SU-DHL-6 (cell line): ENCODE measurements around the gene PI16.

Source experiments
- EZH2phosphoT487 ChIP-seq: fragments of 200-600 bp; sonication (generic), shearing (Covaris generic); conservative IDR thresholded peaks from 2 replicates; pipeline ENCODE4 v1.6.1; 2018; ENCODE audit warnings: mild to moderate bottlenecking, antibody characterized with exemption, low read length, moderate library complexity, mixed read lengths
- TF ChIP-seq, protein P1 (sequence below): fragments of 200-600 bp; sonication (generic); IDR thresholded peaks from one replicate; pipeline ENCODE4 v1.5.1; 2017; ENCODE audit warnings: antibody characterized with exemption, mild to moderate bottlenecking, low read length, moderate library complexity; ENCODE audit not compliant: insufficient read depth, poor library complexity, severe bottlenecking

DNA sequence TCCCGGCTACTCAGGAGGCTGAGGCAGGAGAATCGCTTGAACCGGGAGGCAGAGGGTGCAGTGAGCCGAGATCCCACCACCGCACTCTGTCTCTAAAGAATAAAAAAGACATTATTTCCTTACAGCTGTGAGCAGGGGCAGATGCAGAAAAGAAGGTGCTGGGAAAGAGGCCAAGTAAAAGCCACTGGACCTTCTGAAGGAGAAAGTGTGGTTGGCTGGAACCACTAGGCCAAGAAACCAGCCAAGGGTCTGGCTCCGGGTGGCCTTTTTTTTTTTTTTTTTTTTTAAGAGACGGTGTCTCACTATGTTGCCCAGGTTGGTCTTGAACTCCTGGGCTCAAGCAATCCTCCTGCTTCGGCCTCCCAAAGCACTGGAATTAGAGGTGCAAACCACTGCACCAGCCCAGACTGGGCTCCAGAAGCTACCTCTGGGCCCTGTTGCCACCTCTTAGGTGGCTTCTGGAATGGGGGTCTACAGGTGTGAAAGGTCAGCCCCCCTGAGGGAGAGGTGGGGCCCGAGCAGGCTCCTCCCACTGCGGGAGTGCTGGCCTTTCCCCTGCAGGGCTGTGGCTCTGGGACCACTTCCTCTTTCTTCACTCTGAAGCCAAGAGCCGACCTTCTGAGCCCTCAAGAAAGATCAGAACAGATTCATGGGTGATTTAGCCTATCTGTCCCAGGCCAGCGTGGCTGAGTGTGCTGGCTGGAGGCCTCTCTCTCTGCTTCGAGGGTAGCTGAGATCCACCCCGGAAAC, 50.7 kb downstream of the PI16 start, which contains the start of gene FGD2:
- TF ChIP-seq, protein P1, sequence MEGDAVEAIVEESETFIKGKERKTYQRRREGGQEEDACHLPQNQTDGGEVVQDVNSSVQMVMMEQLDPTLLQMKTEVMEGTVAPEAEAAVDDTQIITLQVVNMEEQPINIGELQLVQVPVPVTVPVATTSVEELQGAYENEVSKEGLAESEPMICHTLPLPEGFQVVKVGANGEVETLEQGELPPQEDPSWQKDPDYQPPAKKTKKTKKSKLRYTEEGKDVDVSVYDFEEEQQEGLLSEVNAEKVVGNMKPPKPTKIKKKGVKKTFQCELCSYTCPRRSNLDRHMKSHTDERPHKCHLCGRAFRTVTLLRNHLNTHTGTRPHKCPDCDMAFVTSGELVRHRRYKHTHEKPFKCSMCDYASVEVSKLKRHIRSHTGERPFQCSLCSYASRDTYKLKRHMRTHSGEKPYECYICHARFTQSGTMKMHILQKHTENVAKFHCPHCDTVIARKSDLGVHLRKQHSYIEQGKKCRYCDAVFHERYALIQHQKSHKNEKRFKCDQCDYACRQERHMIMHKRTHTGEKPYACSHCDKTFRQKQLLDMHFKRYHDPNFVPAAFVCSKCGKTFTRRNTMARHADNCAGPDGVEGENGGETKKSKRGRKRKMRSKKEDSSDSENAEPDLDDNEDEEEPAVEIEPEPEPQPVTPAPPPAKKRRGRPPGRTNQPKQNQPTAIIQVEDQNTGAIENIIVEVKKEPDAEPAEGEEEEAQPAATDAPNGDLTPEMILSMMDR, result no peak
- no peak for TF ChIP-seq EZH2phosphoT487
